ENCODE results near the gene SIGLEC11. TPM values are rescaled to one million over a fixed set of nuclear protein-coding genes. Genes with fewer than 3 reads are reported as not detected.
"Not testable (repeated sequence)": the region's sequence is repeated elsewhere in the genome, so short reads cannot be mapped to it uniquely, and the experiment has no call there.

Gene SIGLEC11
- total RNA-seq, 1 donor from 2014 or later: not detected

DNA sequence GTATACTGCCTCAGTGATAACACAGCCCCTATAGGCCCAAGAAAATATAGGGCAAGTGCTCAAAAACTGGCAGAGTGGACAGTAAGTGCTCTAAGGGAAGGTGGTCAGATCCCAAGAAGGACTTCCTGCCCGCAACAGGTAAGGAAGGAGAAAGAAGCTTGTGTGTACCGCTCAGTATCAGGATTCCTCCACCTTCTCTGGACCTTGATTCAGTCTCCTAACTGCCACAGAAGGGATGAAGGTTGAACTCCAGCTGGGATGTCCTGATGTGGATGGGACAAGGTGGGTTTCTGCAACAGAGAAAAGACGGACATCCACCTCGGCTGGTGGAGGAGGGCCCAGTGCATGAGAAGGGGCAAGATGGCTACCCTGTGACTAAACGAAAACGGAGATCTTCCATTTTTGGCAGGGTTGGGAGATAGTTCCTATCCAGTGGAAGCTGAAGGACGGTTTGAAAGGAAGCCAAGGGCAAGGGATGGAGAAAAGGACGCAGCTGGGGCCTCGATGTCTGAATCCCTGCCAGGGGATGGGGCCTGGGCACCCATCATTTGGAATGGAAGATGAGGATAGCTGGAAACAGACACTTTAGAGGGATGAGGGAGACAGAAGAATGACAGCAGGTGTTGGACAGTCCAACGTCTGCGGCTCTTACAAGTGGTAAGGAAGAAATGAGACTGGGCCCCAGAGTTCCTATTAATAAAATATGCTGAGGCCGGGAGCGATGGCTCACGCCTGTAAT, 33.3 kb downstream of the SIGLEC11 start:
- TF ChIP-seq, protein P1, sequence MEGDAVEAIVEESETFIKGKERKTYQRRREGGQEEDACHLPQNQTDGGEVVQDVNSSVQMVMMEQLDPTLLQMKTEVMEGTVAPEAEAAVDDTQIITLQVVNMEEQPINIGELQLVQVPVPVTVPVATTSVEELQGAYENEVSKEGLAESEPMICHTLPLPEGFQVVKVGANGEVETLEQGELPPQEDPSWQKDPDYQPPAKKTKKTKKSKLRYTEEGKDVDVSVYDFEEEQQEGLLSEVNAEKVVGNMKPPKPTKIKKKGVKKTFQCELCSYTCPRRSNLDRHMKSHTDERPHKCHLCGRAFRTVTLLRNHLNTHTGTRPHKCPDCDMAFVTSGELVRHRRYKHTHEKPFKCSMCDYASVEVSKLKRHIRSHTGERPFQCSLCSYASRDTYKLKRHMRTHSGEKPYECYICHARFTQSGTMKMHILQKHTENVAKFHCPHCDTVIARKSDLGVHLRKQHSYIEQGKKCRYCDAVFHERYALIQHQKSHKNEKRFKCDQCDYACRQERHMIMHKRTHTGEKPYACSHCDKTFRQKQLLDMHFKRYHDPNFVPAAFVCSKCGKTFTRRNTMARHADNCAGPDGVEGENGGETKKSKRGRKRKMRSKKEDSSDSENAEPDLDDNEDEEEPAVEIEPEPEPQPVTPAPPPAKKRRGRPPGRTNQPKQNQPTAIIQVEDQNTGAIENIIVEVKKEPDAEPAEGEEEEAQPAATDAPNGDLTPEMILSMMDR (IDR thresholded peaks at IDR 0.05; ENCODE audit: unreplicated experiment): no peak
- peaks cover 14% of the 10 kb centered on the region for H3K4me1 Mint-ChIP-seq (ENCODE audit: low read depth)
- H3K9me3 Mint-ChIP-seq (ENCODE audit: low read depth): no peaks in the 10 kb centered on the region
- H3K27ac Mint-ChIP-seq: peak overlapping the region; percentile 89
- peak overlapping the region; percentile 91 for H3K4me3 Mint-ChIP-seq (ENCODE audit: low read depth)
- no peak for DNase-seq (ENCODE audit: low spot score, unreplicated experiment)
- H3K27me3 Mint-ChIP-seq: no peaks in the 10 kb centered on the region
- peaks cover 11% of the 10 kb centered on the region for H3K36me3 Mint-ChIP-seq (ENCODE audit: insufficient read depth)

DNA sequence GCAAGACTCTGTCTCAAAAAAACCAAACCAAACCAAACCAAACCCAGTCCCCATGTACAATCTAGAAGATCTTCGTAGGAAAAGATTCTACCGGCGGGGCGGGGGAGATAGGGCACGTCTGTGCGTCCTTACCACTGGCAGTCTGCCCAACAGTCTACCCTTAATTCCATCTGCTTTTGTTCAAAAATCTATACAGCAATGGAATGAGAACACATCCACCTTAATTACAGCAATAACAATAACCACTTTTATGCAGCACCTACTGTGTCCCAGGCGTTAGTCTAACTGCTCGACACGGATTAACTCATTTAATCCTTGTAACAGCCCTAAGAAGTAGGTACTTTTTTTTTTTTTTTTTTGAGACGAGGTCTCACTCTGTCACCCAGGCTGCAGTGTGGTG, 34.5 kb downstream of the SIGLEC11 start:
- Mint-ChIP-seq H3K4me1 (ENCODE audit: low read depth) (peaks cover 20% of the 10 kb centered on the region), H3K27me3 (no peaks in the 10 kb centered on the region), H3K27ac (no peak overlapping the region), H3K36me3 (ENCODE audit: insufficient read depth) (peaks cover 9% of the 10 kb centered on the region), H3K9me3 (ENCODE audit: low read depth) (no peaks in the 10 kb centered on the region), H3K4me3 (ENCODE audit: low read depth) (no peak overlapping the region)
- TF ChIP-seq, protein P1 (IDR thresholded peaks at IDR 0.05; ENCODE audit: unreplicated experiment): no peak
- no peak for DNase-seq (ENCODE audit: low spot score, unreplicated experiment)

DNA sequence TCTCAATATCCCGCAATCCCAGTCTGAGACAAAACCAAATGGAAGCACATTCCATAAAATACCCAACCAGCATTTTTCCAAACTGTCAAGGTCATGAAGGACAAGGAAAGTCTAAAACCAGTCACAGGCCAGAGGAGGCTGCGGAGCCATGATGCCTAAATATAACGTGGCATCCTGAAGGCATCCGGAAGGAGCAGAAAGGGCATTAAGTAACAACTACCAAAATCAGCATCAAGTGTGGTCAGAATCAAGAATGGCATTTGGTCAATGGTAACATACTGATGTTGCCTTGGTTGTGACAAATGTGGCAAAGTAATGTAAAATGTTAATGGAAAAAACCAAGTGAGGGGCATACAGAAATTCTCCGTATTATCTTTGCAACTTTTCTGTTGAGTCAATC, 35.5 kb downstream of the SIGLEC11 start:
- Mint-ChIP-seq H3K4me3 (ENCODE audit: low read depth) (no peak overlapping the region), H3K4me1 (ENCODE audit: low read depth) (peaks cover 27% of the 10 kb centered on the region), H3K27ac (peak overlapping the region; percentile 73), H3K36me3 (ENCODE audit: insufficient read depth) (peaks cover 10% of the 10 kb centered on the region), H3K9me3 (ENCODE audit: low read depth) (no peaks in the 10 kb centered on the region), H3K27me3 (no peaks in the 10 kb centered on the region)
- no peak for DNase-seq (ENCODE audit: low spot score, unreplicated experiment)
- TF ChIP-seq, protein P1 (IDR thresholded peaks at IDR 0.05; ENCODE audit: unreplicated experiment): no peak

DNA sequence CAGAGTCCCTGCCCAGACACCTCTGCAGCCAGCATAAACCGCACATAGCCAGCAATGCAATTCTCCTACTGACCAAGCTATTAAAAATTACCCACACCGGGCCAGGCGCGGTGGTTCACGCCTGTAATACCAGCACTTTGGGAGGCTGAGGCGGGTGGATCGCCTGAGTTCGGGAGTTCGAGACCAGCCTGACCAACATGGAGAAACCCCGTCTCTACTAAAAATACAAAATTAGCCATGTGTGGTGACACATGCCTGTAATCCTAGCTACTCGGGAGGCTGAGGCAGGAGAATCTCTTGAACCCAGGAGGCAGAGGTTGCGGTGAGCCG, 36.1 kb downstream of the SIGLEC11 start:
- H3K4me1 Mint-ChIP-seq (ENCODE audit: low read depth): peaks cover 24% of the 10 kb centered on the region
- H3K36me3 Mint-ChIP-seq (ENCODE audit: insufficient read depth): peaks cover 10% of the 10 kb centered on the region
- not testable (repeated sequence) for DNase-seq (ENCODE audit: low spot score, unreplicated experiment); H3K9me3 Mint-ChIP-seq (ENCODE audit: low read depth); H3K27me3 Mint-ChIP-seq; H3K4me3 Mint-ChIP-seq (ENCODE audit: low read depth)
- peak overlapping the region; percentile 29 for H3K27ac Mint-ChIP-seq

DNA sequence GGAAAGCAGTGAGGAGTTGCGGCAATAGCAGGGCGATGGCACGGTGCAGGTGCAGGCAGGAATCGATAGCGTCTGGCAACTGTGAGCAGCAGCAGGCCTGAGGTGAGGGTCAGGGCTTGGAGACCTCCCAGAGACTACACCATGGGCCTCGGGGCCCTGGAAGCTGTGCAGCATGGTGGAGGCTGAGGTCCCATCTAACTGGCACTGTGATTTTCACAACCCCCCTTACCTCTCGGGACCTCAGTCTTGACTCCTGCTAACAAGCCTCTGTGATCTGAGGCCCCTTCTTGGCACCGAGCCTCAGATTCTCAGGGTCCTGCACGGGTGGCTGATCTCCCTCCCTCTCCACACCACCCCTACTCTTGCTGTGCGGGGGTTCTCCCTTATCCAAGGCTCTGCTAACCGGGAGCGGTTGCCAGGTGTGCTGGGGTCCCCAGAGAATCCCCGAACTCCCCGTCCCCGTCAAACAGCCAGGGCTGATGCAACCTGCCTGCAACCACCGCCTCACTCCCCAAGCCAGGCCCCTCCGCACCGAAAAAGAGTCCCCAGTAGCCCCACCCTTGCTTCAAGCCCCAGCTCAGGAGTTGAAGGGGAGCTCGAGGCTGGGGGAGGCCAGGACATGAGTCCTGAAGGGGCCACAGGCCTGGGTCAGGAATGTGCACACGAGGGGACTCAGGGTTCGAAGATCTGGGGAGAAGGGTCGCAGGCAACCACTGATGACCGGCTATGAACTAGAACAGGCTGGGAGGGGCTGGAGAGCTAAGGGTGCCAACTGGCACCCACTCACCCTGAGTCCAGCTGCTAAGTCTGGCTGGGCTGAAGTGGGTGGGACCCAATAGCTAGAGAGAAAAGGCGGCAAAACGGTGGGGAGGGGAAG, 36.7 kb downstream of the SIGLEC11 start:
- Mint-ChIP-seq H3K27me3 (no peaks in the 10 kb centered on the region), H3K27ac (no peak overlapping the region), H3K36me3 (ENCODE audit: insufficient read depth) (peaks cover 12% of the 10 kb centered on the region), H3K4me1 (ENCODE audit: low read depth) (peaks cover 24% of the 10 kb centered on the region), H3K9me3 (ENCODE audit: low read depth) (no peaks in the 10 kb centered on the region), H3K4me3 (ENCODE audit: low read depth) (no peak overlapping the region)
- DNase-seq (ENCODE audit: low spot score, unreplicated experiment): no peak
- TF ChIP-seq, protein P1 (IDR thresholded peaks at IDR 0.05; ENCODE audit: unreplicated experiment): no peak
